COLO668 (cell line): ENCODE results near the gene AQP9.
"Not testable (repeated sequence)": the region's sequence is repeated elsewhere in the genome, so short reads cannot be mapped to it uniquely, and the experiment has no call there.

Source experiments
- DNase-seq: peaks from one replicate; lab custom pipeline; 2025; ENCODE audit not compliant: unreplicated experiment; lab: John Stamatoyannopoulos, UW

The AQP9 gene

DNA sequence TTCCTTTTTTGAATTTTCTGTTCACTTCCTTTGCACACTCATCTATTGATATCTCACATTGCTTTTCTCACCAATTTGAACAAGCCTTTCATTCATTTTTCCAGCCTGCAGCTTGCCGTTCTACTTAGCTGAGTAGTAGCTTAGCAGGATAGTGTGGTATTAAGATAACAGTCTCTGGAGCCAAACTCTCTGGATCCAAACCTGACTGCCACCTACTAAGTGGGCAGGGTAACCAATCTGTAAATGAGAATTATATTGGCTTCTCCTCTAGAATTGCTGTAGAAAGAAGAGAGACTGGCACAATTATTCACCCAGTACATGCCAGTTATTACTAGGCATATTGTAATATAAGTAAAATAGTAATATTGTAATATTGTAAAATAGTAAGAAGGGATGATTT, 40.5 kb downstream of the AQP9 start:
- no peak for DNase-seq

DNA sequence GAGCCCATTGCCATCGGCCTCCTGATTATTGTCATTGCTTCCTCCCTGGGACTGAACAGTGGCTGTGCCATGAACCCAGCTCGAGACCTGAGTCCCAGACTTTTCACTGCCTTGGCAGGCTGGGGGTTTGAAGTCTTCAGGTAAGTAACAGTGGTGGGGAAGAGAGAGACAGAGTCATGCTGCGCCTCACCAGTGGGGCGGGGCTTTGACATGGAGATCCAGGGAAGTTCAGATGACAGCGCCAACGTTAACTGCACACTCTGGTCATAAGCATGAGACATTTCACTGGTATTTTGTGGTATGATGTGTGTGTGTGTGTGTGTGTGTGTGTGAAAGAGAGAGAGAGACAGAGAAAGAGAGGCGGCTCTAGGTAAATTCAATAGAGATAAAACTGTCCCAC, 41.0 kb downstream of the AQP9 start:
- no peak for DNase-seq

DNA sequence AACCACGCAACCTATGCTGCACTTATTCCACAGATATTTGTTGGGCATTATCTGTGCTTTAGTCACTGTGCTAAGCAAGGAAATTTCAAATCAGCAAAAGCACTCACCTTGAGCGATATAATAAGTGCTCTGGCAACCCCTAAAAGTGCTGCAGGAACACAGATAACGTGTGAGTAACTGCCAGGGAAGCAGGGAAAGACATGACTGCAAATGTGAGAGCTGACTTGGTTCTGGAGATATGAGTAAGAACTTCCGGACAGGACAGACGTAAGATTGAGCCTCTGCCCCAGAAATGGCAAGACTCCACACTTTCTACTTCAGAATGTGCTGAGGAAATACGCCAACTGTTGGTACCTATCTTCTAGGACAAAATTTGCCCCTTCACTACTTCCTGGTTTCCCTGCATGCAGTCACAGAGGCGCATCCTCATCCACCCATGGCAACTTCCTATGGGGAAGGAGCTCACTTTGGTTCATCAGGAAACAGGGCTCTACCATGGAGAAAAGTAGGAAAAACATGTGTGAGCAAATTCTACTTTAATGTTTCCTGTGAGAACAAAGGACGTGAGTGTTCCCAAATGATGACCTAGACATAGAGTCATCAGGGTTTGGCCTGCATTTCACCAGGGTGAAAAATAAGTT, 41.7 kb downstream of the AQP9 start:
- DNase-seq: no peak

DNA sequence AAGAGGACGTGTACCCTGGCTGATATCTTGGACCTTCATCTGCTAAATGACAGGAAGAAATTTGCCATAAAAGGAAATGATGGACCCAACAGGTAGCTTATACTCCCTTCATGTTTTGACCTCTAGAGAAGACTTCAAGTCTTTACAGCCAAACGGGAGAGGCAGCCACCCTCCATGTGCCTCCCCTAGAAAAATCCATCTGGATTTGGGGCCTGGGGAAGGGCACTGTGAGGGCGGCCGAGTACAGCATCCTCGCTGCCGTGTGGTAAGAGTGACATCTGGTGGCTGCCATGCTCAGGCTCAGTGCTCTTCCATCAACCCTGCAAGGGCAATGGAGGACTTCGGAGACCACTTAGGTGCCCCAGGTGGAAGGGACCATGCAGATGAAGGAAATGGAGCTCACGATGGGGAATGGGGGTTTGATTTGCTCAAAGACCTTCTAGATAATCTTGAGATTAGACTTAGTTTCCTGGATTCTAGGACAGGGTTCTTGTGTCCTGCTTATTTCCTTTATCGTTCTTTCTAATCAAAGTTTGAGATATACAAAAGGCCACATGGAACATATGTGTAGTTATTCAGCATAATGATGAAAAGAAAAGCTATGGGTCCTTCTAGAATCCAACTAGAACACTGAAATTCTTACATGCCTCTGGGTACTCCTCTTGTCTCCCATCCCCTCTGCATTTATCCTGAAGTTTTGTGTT, 44.4 kb downstream of the AQP9 start:
- peak; percentile 55 for DNase-seq

DNA sequence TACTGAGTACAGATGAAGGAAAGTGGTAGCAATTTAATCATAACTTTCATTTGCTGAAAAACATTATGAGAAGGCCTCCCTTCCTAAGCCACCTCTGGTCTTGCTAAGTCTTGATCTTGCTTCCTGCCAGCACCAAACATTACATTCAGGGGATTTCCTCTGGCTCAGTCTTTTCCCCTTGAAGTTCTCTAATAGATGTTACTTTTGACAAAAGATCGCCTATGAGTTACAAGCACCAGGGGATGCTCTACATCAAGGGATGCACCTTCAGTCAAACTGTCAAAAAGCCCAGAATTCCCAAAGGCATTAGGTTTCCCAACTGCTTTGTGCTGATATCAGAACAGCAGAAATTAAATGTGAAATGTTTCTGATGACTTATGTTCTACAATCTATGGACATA, 47.3 kb downstream of the AQP9 start:
- DNase-seq: no peak

DNA sequence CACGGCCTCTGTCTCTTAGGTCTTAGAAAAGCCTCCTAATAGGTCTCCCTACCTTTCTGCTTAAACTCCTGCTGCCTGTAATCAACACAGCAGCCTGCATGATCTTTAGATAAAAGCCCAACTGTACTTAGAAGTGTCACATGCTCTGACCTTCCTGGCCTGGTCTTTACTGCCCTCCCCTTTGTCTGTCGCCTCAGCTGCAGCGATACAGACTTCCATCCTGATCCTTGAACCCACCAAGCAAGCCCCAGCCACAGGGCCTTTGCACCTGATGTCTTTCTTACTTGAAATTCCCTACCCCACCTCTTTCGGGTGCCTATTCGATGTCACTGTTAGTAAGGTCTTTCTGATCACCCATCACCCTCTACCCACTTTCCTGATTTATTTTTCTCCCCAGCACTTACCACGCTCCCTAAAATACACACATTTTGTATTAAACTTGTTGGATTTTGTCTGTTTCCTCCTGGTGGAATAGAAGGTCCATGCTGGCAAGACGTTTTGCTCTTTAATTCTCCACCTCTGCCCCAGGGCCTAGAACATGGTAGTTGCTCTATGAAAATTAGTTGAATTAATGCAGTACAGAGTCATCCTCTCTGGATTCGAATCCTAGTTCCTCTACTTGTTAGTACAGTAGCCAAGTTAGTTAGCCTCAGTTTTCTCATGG, 51.1 kb downstream of the AQP9 start:
- DNase-seq: no peak

DNA sequence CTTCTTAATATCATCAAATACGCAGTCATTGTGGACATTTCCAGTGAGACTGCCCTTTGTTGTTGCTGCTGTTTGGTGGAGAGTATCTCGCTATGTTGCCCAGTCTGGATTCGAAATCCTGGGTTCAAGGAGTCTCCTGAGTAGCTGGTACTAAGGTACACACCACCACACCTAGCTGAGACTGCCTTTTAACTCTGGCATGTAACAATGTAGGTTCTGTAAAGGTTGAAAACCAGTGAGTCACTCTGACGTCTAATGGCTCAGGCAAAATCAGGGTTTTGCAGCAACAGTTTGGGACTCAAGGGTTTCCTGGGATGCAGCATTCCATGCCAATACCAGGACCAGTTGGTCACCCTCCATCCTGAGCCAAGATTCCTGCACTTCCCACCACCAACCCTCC, 52.2 kb downstream of the AQP9 start:
- no peak for DNase-seq

DNA sequence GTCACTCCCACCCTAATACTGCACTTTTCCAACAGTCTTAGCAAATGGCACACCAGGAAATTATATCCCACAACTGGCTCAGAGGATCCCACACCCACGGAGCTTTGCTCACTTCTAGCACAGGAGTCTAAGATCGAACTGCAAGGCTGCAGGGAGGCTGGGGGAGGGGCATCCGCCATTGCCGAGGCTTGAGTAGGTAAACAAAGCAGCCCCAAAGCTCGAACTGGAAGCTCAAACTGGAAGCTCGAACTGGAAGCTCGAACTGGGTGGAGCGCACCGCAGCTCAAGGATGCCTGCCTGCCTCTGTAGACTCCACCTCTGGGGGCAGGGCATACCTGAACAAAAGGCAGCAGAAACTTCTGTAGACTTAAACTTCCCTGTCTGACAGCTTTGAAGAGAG, 55.5 kb downstream of the AQP9 start:
- DNase-seq: not testable (repeated sequence)

DNA sequence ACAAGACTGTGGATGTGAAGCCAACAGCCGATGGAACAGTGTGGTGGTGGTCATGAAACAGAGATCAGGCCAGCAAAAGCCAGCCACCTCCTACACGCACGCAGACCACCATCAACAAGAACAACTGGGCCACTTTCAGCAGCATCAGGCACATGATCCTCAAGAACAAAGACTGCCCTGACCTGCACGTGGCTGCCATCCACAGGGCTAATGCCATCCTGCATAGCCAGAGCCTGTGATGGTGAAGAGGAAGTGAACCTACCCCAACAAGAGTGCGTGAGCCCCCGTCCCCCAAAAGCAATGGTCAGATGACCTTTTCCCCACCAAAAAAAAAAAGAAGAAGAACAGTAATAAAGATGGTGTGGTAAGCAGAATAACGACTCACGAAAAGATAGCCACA, 62.6 kb downstream of the AQP9 start:
- DNase-seq: no peak

DNA sequence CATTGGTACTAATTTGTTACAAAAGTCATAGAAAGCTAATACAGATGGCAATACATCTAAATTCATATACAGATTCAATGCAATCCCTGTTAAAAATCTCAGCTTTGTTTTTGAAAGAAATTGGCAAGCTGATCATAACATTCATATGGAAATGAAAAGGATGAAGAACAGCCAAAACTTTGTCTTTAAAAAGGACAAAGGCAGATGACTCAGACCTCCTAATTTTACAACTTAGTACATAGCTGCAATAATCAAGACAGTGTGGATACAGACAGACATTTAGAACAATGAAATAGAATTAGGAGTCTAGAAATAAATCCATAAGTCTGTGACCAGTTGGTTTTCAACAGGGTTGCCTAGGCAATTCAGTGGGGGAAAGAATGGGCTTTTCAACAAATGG, 63.3 kb downstream of the AQP9 start:
- no peak for DNase-seq

DNA sequence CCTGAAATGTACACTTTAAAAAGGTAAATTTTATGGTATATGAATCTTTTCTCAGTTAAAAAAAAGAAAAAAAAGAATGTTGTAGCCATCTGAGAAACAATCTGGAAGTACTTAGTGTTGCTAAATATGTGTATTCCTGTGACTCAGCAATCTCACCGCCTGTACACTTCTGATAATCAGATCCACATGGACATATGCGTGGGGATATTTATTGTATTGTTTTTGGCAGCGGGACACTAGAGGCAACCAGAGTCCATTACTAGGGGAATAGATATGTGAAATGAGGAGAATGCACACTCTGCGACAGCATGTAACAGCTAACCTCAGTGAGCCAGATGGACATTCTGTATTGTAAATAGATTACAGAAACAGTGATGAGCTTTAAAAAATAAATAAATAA, 65.4 kb downstream of the AQP9 start:
- DNase-seq: no peak

DNA sequence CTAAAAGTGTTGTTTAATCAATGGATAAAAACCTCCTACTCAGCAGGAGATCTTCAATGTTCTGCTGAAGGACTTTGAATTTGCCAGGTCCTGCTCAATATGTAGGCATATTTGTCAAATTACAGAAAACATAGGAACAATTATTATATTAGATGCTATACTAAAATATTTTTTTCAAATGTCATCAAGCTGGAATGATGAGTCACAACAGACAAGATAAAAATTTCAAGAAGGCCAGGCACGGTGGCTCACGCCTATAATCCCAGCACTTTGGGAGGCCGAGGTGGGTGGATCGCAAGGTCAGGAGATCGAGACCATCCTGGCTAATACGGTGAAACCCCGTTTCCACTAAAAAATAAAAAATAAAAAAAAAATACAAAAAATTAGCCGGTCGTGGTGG, 68.0 kb downstream of the AQP9 start:
- DNase-seq: no peak

DNA sequence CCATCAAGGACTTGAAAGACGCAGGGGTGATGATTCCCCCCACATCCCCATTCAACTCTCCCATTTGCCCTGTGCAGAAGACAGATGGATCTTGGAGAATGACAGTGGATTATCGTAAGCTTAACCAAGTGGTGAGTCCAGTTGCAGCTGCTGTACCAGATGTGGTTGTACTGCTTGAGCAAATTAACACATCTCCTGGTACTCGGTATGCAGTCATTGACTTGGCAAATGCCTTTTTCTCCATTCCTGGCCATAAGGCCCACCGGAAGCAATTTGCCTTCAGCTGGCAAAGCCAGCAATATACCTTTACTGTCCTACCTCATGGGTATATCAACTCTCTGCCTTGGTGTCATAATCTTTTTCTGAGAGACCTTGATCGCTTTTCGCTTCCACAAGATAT, 70.0 kb downstream of the AQP9 start:
- not testable (repeated sequence) for DNase-seq

DNA sequence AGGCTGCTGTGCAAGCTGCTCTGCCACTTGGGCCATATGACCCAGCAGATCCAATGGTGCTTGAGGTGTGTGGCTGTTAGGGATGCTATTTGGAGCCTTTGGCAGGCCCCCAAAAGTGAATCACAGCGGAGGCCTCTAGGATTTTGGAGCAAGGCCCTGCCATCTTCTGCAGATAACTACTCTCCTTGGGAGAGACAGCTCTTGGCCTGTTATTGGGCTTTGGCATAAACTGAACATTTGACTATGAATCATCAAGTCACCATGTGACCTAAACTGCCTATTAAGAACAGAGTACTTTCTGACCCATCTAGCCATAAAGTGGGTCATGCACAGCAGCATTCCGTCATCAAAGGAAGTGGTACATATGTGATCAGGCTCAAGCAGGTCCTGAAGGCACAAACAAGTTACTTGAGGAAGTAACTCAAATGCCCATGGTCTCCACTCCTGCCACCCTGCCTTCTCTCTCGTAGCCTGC, 70.9 kb downstream of the AQP9 start:
- DNase-seq: not testable (repeated sequence)

DNA sequence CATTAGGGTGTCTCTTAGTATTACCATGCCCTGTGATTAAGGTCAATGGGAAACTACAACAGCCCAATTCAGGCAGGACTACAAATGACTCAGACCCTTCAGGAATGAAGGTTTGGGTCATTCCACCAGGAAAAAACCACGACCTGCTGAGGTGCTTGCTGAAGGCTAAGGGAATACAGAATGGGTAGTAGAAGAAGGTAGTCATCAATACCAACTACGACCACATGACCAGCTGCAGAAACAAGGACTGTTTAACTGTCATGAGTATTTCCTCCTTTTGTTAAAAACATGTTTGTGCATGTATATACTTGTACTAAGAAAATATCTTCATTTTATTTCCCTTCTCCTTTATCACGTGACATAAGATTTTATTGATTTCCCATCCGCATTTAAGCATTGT, 71.8 kb downstream of the AQP9 start:
- not testable (repeated sequence) for DNase-seq

DNA sequence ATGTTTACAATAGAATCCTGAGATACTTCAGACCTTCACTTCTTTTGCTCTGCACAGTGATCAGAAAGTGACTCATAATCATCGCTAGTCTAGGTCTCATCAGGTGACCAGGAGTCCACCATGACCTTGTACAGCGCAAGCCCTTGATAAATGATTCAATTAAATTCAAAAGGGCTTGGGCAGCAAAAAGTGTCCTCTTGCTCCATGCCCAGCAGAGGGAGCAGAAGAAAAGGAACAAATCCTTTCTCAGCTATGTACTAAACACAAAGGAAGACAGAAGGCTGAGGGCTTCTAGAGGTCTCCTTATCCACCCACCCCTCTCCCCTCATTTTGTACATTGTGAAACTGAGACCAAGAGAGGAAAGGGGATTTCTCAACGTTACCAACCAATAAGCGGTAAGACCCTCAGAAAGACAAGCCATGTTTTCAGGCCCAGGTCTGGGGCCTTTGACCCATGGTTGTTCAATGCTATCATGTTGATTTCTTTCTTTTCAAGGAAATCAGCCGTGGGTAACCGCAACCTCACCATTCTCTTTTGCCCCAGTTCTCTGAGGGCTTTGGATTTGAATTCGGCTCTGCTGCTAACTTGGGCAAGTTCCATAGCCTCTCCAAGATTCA, 74.8 kb downstream of the AQP9 start:
- peak; percentile 9 for DNase-seq

DNA sequence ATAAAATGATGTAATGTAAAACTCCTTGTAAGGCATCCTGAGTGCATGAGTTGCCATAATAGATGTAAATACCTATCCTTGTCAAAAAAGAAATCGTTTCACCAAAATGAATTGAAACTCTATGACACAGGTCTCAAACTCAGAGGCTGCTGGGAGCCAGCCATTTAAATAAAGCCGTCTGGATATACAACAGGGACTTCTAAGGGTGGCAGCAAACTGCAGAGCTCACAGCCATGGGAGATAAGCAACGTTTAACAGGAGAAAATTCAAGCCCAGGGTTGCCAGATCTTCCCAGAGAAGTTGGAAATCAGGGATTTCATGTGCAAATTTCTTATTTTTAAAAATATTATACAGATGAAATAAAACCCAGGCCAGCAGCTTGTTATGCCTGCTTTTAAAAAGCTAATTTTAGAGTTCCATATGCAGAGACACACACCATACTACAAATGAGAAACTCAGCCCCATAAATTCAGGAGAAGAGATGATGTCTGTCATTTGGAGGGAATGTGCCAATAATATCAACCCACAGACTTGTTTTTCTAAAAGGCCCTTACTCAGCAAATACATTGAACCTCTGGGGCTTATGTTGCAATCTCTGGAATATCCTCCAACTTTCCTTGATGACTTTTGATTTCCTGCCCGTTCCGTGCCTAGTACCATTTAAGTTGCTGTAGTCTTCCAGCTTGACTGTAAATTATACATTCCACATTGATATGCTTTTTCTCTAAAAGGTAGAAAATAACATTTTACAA, 75.6 kb downstream of the AQP9 start:
- no peak for DNase-seq

DNA sequence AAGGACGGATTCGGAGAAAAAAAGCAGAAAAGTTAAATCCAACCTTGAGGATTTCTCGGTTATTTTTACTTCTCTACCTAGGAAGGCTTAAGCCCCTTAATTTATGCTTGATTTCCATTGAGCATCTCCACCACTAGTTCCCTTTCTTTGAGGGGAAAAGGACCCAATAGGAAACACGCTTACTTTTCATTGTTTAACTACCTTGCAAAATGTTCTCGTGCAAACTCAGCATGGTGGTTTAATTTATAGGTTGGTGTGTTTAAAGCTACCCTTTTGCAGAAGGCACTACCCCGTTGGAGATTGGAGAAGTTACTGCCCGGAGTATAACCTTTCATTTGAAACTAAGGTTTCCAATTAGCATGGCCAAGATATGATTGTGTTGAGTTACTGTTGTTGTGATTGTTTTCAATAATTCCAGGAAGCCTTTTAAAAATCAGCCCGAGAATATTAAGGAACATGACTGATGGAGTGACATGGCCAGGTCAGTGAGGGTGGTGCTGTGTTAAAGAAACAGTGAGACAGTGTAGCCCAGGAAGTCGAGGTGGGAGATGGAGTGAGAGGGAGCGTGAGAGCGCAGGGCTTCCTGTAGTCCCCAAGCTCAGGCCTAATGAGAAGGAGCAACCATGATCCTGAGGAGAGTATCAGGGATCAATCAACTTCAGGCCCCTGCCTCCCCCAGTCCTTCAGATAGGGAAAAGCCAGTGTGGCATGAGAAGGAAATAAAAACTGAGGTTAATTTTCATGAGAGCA, 76.6 kb downstream of the AQP9 start:
- DNase-seq: no peak

DNA sequence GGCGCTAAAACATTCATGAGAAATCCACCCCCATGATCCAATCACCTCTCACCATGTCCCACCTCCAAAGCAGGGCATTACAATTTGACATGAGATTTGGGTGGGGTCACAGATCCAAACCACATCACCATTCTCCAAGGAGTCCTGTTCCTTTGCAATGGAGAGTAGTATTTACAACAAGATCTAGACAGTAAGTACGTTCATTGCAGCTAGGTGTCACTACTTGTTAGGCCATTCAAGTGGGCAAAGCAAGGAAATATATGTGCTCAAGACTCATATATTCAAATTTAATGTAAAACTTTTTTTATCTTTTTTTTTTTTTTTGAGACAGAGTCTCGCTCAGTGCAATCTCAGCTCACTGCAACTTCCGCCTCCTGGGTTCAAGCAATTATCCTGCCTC, 79.3 kb downstream of the AQP9 start:
- DNase-seq: no peak

DNA sequence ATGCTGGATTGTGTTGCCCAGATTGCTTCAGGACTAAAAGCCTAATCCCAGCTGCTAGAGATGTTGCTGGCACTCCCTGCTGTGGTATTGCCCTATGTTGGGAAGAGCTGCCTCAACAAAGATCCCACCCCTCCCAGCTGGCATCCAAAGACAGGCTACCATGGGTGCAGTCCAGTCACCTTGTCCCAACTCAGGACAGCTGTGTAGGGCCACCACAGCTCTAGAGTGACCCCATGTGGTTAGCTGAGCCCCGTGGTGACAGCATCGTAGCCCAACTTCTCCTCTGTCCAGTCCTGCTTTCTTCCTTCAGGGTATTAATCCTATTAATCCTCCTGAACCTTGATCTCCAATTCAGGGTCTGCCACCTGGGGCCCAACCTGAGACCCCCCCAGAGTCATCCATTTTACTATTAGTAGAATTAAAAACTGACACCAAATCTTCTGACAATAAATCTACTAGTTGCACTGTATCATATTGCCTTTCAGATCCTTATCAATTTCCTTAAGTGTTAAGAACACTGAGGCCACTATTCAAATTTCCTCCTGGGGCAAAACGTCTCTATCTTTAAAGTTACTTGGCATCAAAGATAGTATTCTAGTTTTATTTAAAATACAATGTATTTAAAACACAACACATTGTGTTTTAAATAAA, 83.5 kb downstream of the AQP9 start:
- DNase-seq: peak; percentile 12
